NK-92 (cell line): ENCODE results near the gene UMAD1.

ENCODE experiments used
- DNase-seq: peaks from one replicate; lab custom pipeline; 2025; ENCODE audit not compliant: unreplicated experiment; lab: John Stamatoyannopoulos, UW

The UMAD1 gene

DNA sequence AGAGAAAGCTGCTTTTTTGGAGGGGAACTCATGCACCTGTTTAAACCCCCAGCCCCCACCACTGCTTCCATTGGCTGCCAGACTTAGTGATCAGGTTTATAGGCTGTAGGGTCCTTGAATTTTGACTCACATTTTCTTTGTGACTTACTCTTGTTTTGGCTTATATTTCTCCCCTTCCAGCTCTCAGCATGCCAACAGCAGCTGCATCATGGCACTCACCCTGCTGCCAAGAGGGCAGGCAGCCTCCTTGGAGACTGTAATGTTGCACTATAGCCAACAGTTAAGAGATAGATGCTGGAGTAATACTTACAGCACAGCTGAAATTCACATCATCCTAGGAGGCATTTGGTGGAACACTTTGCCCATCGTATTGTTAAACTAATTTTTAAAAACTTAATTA lies 230.0 kb downstream of the UMAD1 start:
- DNase-seq = no peak

DNA sequence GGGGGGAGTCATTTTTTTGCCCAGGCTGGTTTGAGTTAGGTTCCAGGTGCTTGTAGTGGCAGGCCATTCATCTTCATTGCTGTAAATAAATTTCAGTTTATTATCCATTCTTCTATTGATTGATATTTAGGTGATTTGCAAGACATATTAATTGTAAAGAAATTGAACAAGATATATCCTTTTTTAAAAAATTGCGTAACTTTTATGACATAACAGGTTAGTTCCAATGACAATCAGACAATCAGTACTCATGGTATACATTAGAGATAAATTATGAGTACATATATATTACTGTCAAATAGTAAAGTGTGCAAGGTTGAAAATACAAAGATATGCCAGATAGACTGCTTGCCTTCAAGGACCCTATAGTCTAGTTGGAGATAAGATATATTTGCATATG lies 235.9 kb downstream of the UMAD1 start:
- DNase-seq = no peak

DNA sequence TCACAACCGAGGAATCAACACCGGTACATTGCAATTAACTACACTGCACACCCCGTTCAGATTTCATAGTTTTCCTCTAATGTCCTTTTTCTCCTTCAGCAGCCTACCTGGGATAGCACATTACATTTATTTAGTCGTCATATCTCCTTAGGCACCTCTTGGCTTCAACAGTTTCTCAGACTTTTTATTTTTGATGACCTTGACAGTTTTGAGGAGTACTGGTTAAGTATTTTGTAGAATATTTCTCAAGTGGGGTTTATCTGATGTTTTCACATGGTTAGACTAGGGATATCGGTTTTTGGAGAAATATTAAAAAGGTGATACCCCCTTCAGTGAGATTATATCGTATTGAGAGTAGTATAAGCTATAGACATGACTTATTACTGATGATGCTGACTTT lies 241.0 kb downstream of the UMAD1 start:
- no peak for DNase-seq

DNA sequence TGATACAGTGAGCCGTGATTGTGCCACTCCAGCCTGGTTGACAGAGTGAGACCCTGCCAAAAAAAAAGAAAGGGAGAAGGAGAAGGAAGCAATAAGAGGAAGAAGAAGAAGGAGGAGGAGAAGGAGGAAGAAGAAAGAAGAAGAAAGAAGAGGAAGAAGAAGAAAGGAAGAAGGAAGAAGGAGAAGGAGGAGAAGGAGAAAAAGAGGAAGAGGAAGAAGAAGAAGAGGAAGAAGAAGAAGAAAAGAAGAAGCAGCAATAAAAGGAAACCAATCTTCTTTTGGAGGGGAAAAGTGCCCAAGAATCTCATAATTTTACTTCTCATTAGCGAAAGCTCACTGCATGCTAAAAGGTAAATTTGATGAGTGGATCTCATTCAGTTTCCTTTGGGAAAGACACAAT lies 242.3 kb downstream of the UMAD1 start:
- no peak for DNase-seq

DNA sequence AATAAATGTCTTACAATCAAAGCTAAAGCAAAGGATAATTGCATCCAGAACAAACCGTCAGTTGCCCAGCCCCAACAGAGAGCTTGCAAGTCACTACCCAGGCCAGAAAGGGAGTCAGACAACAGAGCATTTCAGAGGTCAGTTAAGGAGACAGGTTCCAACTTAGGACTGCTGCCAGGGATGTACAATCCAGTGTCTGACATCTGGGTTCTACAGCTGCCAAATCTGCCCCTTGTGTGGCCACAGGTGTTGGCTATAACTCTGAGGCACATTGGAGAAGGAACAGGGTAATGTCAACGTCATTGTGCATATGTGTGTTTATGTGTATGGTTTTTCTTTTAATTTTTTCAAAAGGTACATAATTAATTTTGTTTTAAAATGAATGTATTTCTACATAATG lies 242.8 kb downstream of the UMAD1 start:
- DNase-seq = no peak

DNA sequence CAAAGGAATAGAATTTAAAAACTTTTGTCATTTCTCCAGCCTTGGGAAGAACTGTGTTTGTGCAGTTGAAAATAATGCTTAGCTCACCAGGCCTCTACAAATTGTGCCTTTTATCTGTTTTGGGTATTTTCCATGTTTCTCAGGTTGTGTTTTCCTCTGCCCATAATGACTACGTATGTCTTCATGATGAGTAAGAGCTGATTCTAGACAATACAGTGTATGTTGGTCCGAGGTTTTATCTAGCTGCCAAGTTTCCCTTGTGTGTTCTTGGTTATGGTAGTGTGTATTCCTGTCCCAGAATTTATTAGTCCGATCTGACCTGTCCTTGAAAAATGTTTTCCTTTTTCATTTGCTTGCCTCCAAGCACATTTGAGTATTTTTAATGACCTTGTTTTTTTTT lies 244.3 kb downstream of the UMAD1 start:
- DNase-seq = no peak

DNA sequence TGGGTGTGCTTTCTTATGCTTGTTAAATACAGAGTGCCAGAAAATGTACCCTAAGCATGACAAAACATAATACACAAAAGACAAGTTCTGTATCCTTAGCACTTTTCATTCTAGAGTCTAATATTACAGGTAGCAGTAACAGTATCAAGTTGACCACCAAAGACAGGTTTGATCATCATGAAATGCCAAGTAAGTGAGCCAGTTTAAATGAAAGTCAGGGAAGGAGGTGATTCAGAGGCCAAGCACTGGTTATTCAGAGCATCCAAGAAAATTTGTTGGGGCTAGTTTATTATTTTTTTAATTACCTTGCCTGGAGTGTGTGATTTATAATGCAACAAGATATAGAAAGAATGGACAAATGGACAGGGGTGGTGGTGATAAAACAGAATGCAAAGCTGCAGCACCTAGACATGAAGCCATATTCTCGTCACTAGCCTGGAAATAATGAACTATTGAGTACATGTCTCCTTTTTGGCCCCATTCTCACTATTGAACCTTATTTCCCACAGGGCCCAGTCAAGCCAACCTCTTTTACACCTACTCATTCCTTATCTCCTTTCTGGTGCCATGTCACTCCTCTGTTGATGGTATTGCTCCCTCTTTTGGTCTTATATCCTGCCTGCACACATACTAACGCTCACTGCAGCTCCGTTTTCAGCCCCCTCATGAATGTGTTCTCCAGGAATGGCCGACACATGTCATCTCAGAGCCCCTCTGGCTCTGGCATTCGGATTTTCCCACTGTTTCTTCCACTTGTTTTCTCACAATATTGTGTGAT lies 249.4 kb downstream of the UMAD1 start:
- DNase-seq = no peak

DNA sequence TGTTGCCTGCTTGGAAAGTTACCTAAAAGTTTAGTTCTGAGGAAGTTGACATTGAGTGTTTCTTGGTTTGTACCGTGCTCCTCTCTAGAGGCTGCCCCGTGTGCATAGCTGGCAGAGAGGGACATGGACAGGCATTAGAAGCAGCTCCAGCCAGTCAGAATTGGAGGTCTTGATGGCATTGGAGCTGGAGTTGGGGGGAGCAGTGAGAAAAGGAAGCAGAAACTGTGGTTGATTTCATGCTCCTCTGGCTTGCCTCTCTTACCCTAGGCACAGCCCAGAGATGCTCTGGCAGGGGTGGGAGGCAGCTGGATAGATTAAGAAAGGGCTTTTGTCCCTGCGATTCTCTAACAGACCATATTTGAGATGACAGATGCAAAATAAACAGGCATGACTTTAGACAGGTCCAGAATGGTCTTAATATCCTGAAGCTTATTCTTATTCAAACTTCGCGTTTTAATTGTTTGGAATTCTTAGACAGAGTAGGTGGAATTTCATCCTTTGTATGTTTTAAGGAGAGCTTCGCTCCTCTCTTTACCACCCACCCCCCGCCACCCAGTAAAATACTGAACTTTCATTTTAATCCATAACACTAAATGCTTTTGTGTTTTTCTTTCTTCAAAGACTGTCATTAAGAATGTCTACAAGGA lies 254.6 kb downstream of the UMAD1 start:
- no peak for DNase-seq

DNA sequence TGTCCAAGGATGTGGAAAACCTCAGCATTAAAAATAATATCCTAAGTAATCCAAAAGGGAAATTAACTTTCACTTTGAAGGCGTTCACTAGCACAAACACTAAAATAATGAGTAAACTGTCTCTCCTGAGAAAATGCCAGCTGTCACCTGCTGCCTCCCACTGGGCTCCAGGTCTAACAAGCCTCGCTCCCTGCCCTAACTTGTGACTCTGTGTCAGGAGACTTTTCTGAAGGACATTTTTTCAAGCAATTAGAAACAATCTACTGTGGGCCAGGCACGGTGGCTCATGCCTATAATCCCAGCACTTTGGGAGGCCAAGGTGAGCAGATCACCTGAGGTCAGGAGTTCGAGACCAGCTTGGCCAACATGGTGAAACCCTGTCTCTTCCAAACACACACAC lies 255.2 kb downstream of the UMAD1 start:
- no peak for DNase-seq

DNA sequence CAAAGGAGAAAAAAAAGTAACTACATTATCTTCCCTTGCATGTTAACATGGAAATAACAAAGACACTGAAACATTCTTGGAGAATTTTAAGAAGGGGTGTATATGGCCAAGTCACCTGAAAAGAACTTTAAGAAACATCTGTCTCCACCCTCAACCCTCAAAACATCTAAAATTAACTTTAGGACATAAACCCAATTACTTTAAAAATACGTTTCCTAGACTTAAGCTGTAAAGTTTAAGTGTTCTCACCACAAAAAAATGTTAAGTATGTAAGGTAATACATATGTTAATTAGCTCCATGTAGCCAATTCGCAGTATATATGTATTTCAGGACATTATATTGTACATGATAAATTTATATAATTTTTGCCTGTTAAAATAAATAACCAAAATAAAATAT lies 257.0 kb downstream of the UMAD1 start:
- no peak for DNase-seq

DNA sequence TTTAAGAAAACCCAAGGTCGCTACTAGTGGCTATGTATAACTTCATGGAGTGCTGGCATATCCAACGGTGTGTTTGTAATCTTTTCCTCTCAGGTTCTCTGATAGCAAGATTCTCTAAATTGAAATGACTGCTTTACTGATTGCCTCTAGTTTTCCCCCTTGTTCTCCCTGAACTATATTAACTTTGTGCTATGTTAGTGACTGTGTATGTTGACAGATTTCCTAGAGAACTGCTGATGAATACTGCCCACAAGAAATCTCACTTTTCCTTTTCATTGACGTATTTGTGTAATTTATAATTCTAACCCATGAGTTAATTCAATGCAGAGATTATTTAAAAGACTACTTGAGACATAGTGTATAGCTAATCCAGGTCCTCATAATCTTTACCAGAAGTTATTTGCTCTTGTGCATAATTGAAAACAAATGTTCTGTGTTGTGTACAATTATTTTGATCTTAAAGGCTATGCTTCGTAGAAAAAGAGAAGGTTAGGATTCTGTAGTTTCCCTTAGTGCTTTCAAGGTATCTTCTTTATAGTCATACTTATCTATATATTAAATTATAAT lies 257.5 kb downstream of the UMAD1 start:
- DNase-seq = no peak

DNA sequence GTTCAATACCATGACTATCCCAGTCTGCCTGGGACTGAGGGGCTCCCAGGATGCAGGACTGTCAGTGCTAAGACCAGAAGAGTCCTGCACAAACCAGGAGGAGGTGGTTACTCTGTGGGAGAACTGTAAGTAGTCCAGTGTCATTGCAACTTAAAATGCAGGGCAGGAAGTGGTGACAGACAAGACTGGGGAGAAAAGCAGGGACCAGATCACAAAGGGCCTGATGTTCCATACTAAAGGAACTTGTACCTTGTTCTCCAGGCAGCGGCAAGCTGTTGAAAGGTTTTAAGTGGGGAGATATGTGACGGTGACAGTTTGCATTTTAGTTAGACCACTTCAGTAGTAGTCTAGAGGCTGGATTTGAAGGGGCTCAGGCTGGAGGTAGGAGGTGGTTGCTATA lies 262.3 kb downstream of the UMAD1 start:
- no peak for DNase-seq

DNA sequence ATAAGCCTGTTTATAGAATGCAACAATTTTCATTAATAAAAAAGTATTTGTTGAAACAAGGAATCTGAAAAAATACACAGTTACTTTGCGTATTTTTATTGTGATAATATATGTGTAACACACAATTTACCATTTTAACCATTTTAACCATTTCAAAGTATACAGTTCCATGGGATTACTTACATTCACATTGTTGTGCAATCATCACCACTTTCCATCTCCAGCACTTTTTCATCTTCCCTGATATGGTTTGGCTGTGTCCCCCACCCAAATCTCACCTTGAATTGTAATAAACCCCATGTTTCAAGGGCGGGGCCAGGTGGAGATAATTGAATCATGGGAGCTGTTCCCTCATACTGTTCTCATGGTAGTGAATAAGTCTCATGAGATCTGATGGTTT lies 266.8 kb downstream of the UMAD1 start:
- no peak for DNase-seq

DNA sequence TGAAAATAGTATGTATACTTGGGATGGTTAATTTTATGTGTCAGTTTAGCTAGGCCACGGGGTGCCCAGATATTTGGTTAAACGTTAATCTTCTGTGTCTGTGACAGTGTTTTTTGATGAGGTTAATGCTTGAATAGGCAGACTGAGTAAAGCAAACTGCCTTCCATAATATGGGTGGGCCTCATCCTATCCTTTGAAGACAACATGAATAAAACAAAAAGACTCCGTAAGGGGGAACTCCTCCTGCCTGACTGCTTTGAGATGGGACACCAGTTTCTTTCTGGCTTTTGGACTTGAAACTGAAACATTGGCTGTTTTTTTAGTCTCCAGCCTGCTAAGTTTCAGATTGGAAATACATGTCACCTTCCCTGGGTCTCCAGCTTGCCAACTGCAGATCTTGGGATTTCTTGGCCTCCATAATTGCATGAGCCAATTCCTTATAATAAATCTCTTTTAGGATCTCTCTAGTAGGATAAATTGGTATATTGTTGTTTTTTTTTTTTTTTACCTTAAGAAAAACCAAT lies 268.1 kb downstream of the UMAD1 start:
- DNase-seq = no peak

DNA sequence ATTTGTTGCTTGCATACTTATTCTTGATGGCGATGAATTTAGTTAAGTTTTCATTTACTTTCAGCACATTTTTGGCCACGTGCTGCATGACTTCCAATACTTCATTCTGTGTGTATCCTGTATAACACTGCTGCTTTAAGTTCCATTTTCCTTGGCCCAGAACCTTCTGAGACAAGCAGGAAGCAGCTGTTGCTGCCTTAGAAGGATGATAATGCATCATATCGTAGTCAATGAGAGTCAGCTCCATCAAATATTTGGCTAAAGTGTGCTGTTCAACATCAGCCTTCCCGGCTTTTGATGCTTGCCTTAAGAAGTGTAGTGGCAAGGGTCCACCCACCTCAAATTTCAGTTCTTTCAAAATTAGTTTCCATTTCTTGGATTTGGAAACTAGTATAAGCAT lies 268.8 kb downstream of the UMAD1 start:
- no peak for DNase-seq

DNA sequence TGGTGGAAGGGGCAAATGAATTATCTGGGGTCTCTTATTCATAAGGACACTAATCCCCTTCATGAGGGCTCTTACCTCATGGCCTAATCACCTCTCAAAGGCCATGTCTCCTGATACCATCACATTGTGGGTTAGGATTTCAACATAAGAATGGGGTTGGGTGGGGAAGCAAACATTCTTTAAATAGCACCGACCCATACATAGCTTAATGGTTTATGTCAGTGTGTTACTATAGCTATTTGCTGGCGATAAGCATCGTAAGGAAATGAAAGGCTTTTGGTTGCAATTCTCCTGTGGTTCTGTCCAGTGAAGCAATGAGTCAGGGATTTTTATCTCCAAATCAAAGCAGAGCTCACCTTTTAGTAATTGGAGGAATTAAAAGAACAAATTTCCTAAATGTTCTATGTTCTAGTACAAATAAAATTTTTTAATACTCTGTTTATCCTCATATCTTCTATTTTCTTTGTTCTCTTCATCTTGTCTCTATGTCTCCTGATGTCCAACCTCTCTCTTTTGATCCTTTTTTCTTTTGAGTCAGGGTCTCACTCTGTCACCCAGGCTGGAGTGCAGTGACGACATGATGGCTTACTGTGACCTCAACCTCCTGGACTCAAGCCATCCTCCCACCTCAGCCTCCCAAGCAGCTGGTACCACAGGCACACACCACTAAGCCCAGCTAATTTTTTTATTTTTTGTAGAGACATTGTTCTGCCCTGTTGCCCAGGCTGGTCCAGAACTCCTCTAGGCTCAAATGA lies 271.0 kb downstream of the UMAD1 start:
- DNase-seq = no peak

DNA sequence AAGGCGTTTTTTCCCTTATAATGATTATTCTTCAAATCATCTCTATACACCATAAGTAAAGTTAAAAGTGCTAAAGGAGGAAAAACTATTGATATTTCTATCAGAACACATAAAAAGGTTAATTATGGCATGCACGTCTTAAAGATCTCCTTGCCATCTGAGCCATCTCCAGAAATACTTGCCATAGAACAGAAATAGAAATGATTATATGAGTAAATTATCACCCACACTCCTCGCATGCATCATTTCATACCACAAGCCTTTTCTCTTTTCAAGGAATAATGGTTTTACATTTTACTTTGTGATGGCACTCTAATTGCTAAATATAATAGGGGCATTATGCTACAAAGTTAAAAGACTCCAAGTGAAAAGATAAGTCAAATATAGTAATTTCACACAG lies 272.4 kb downstream of the UMAD1 start:
- no peak for DNase-seq

DNA sequence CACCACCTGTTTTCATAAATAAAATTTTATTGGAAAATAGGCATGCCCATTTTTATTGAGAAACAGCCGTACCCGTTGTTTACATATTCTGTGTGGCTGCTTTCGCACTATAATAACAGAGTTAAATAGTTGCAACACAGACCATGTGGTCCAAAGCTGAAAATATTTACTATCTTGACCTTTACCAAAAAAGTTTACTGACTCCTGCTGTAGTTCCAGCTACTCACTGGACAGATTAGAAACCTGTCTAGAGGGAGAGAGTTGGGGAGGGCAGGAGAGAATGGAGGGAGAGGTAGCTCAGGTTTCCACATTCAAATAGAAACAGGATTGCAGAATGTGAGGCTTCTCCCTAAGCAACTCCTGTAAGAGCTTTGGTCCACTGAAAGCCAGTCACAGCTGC lies 273.0 kb downstream of the UMAD1 start:
- DNase-seq = no peak

DNA sequence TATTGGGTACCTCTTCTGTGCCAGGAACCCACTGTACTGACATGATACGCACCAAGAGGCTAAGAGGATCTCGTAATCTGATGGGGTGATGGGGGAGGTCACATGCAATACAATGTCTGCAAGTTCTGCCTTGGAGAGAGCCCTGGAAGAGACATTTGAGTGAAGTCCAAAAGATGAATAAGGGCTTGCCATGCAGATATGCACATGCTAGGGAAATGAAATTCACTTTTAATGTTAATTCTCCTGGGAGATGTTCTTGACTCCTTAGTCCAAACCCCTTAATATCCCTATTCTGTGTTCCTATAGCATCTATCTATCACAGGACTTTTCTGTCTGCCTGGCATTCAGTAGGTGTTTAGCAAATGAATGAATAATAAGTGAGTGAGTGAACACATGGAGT lies 274.0 kb downstream of the UMAD1 start:
- no peak for DNase-seq

DNA sequence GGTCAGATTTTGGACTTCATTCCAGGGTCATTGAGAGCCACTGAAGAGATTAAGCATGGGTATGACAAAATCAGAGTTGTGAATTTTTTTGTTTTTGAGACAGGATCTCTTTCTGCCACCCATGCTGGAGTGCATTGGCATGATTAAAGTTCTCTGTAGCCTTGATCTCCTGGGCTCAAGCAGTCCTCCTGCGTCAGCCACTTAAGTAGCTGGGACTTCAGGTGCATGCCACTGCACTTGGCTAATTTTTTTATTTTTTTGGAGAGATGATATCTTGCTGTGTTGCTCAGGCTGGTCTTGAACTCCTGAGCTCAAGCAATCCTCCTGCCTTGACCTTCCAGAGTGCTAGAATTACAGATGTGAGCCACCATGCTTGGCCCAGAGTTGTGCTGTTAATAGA lies 275.5 kb downstream of the UMAD1 start:
- no peak for DNase-seq

DNA sequence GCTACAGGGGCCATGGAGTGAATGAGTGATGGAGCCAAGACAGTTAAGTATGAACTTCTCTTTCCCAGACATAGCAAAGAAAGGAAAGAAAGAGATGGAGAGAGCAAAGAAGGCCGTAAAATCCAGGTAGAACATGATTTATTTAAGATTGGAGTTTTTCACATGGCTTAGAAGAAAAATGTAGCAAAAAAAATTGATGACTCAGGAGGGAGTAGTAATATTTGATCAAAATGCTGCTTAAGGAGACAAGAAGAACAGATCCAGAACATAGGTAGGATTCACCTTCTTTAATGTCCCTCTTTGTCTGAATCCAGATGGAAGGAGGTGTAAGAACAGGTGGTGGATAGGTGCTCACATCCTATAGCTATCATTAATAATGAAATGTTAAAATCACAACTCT lies 277.0 kb downstream of the UMAD1 start:
- DNase-seq = no peak
